Measurements from ENCODE around the gene NCOA3.

- TF ChIP-seq CTCF (IDR thresholded peaks at IDR 0.05) (no peak), POLR2AphosphoS5 (IDR thresholded peaks at IDR 0.05) (no peak), POLR2A (IDR thresholded peaks at IDR 0.05) (no peak), EP300 (IDR thresholded peaks at IDR 0.05) (no peak)
Measured at GRCh38 chr20:47524015-47524784, 22.5 kb downstream of the NCOA3 start.
